GM15510 (cell line): ENCODE measurements around the gene USP5.

Experiments
- POLR2A ChIP-seq: IDR thresholded peaks from 3 replicates; pipeline ENCODE4 v1.6.1; 2011; ENCODE audit warnings: borderline replicate concordance; ENCODE audit not compliant: insufficient read length; ENCODE audit errors: extremely low read depth

Gene USP5

GRCh38 chr12:6884539-6884938, 32.6 kb downstream of the USP5 start:
- TF ChIP-seq POLR2A: no peak

GRCh38 chr12:6887460-6887859, 35.5 kb downstream of the USP5 start:
- no peak for TF ChIP-seq POLR2A

- TF ChIP-seq POLR2A: no peak
Measured at GRCh38 chr12:6888360-6888759, 36.4 kb downstream of the USP5 start.

- TF ChIP-seq POLR2A: peak; percentile 80
Measured at GRCh38 chr12:6890789-6891645, 39.1 kb downstream of the USP5 start.

GRCh38 chr12:6891646-6892001, 39.7 kb downstream of the USP5 start:
- no peak for TF ChIP-seq POLR2A

- no peak for TF ChIP-seq POLR2A
Measured at GRCh38 chr12:6894321-6894720, 42.4 kb downstream of the USP5 start.

GRCh38 chr12:6896846-6897435, 45.0 kb downstream of the USP5 start:
- TF ChIP-seq POLR2A: no peak

GRCh38 chr12:6899427-6899826, 47.5 kb downstream of the USP5 start:
- TF ChIP-seq POLR2A: no peak

GRCh38 chr12:6899837-6900519, 48.0 kb downstream of the USP5 start:
- TF ChIP-seq POLR2A: no peak

GRCh38 chr12:6902448-6902847, 50.5 kb downstream of the USP5 start:
- no peak for TF ChIP-seq POLR2A

GRCh38 chr12:6903722-6904121, 51.8 kb downstream of the USP5 start:
- TF ChIP-seq POLR2A: no peak

- TF ChIP-seq POLR2A: peak; percentile 50
Measured at GRCh38 chr12:6904280-6905276, 52.6 kb downstream of the USP5 start, which contains the start of gene LRRC23. LRRC23 (plus strand) TSS chr12:6904822; CDS start chr12:6905634, 812 bp downstream.

GRCh38 chr12:6905414-6906040, 53.6 kb downstream of the USP5 start:
- TF ChIP-seq POLR2A: no peak

- no peak for TF ChIP-seq POLR2A
Measured at GRCh38 chr12:6909421-6910145, 57.6 kb downstream of the USP5 start.
